GM18499 (cell line): ENCODE data around the gene PPP1R12C.
"Not testable (repeated sequence)": the region's sequence is repeated elsewhere in the genome, so short reads cannot be mapped to it uniquely, and the experiment has no call there.

Source experiments
- ATAC-seq: cut with Tn5 transposase; IDR thresholded peaks from one replicate; pipeline ENCODE4 v1.9.1; 2021; ENCODE audit warnings: moderate number of reproducible peaks; ENCODE audit not compliant: insufficient read depth, unreplicated experiment

Gene PPP1R12C

DNA sequence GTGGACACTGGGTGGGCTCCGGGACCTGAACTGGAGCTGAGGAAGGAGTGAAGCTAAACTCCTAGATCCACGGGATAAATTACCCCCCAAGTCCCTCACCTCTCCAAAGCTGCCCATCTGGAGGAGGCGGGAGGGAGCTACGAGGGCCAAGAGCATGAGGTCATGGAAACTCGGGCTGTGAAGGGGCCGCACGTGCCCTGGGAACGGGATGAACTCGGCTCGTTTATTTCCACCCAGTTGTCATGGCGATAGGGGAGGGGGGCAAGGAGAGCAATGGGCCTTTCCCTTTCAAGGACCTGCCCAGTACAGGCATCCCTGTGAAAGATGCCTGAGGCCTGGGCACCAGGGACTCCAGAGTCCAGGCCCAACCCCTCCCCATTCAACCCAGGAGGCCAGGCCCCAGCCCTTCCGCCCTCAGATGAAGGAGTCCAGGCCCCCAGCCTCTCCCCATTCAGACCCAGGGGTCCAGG, 3.8 kb downstream of the PPP1R12C start:
- ATAC-seq: no peak

DNA sequence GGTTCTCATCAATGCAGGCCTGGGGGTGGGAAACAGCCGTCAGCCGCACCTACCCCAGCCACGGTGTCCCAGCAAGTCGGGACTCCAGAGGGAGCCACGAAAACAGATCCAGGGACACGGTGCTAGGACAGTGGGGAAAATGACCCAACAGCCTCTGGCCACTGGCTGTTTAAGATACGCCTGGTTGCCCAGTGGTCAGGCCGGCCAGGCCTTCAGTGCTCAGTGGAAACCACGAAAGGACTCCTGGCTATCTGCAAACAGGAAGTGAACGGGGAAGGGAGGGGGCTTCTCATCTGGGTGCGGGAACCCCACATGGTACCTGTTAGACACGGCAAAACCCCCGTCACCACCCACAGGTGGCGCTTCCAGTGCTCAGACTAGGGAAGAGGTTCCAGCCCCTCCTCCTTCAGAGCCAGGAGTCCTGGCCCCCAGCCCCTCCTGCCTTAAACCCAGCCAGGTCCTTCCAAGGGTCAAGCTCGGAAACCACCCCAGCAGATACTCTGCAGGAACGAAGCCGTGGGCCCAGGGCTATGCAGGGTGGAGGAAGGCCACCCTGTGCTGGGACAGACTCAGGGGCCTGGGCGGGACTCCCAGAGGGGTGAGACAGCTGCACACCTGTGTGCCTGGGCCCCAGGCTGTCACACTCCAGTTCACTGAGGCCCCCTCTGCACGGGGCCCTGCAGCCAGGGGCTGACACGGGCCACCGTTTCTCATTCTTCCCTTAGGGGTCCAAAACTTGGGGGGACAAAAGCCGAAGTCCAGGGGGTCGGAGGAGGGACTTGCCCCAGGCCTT, 4.5 kb downstream of the PPP1R12C start:
- no peak for ATAC-seq

DNA sequence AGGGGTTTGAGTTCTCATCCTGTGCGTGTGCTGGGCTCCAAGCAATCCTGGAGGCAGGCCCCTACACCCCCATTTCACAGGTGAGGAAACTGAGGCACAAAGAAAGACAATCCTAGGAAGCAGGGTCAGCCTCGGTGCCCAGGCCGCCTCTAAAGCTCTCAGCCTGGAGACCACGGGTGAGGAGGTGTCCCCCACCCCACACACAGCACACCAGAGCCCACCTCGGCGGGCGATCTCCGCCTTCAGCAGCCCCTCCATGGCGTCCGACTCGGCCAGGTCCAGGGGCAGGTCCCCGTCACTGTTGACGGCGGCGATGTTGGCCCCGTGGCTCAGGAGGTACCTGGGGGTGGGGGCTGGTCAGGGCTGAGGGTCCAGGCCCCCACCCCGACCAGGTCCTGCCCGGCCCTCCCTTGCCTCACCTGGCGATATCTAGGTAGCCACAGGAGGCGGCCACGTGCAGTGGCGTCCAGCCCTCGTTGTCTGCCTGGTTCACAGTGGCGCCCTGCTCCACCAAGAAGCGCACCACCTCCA, 5.1 kb downstream of the PPP1R12C start:
- no peak for ATAC-seq

DNA sequence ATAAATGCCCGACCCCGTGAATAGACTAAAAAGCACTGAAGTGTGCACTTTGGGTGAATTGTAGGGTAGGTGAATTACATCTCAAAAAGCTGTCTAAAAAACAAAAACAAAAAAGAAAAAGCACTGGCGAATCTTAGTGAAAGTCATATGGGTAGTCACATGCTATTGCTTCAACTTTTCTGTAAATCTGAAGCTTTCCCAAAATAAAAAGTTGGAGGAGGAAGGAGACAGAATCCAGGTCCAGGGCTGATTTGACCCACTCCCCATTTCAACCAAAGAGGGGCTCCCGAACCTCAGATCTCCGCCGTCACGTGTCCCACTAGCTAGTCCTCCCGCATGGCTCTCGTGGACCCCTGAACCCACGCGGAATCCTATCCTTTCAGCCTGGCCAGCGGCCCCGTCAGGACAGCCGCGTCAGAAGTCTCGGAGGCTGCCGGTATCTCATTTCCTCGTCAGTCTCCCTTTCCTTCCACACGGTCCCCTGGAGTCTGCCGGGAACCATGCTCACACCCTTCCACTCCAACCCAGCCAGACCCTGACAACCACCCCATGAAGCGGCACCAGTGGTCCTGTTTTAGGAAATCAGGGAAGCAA, 6.1 kb downstream of the PPP1R12C start:
- no peak for ATAC-seq

DNA sequence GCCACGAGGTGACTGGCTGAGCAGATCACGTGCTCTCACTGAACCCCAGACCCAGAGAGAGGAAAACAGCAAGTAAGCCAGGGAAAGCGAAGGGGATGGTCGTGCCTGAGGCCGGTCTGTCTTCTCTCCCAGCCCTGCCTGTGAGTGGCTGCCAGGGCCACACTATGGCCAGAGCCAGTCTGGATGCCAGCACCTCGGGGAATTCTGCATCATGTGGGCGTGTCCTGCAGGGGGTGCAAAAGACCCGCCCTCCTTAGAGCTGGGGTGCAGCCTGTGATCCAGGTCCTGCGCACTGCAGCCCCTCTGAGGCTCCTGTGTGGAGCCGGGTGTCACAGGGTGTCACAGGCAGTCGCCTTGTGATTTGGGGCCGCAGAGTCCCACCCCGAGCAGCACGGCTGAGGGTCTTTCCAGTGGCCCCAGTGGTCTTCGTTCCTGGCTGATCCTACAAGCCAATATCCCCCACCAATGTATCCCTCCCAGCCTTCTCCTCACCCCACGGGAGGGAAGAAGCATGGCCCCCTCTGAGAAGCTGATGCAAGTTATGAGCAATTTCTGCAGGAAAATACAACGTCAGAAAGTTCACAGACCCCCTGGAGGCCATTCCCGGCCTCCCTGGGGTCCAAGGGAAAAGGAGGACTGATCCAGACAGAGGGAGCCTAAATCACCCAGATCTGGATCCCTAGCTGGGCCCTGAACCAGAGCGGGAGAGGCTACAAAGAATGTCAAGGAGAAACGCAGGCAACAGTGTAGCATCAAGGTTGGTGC, 7.7 kb downstream of the PPP1R12C start:
- no peak for ATAC-seq

DNA sequence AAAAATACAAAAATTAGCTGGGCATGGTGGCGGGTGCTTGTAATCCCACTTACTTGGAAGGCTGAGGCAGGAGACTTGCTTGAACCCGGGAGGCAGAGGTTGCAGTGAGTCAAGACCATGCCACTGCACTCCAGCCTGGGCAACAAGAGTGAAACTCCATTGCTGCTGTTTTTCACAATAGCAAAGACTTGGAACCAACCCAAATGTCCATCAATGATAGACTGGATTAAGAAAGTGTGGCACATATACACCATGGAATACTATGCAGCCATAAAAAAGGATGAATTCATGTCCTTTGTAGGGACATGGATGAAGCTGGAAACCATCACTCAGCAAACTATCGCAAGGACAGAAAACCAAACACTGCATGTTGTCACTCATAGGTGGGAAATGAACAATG, 10.2 kb downstream of the PPP1R12C start:
- not testable (repeated sequence) for ATAC-seq

DNA sequence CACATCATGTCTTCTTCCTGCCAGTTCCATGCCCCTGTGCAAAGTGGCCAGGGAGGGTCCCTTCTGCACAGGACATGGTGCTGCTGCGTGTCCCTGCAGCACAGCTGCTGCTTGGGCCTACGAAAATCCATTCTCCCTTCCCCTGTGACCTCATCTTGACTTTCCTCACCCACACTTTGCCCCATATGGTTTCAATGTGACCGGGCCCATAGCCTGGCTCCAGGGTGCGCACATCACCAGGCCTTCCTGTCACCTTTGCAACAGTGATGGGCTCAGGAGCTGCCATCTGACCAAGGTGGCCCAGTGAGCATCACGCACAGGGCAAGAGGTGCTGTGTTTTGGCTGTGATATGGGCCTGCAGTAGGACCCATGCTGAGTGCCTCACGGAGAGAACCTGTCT, 10.8 kb downstream of the PPP1R12C start:
- no peak for ATAC-seq

DNA sequence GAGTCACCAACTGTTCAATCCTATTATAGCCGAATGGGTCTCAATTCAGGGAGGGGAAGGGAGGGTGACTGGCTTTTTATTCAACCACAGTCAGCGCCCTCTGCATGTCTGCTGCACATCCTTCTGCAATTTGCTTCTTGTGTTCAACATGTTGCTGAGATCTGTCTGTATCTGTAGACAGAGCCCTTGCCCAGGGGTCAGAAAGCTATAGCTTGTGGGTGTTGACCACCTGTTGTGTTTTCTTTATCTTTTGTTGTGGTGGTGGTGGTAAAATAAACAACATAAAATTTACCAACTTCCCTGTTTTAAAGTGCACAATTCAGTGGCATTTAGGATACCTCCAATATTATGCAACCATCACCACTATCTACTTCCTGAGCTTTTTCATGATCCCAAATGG, 12.2 kb downstream of the PPP1R12C start:
- ATAC-seq: no peak

DNA sequence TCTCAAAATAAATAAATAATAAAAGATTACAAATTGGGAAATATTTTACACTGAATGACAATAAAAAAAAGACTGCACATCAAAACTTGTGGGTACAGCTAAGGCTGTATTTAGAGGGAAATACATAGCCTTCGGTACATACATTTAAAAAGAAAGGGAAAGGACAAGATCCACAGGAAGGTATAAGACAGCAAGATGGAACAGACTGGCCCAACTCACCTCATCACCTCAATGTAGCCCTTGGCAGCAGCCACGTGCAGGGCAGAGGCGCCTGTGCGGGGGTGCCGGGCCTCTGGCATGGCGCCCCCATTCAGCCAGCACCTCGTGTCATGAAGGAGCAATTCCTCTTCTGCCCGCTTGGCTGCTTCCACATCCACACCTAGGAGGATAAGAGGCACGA, 14.2 kb downstream of the PPP1R12C start:
- ATAC-seq: no peak

DNA sequence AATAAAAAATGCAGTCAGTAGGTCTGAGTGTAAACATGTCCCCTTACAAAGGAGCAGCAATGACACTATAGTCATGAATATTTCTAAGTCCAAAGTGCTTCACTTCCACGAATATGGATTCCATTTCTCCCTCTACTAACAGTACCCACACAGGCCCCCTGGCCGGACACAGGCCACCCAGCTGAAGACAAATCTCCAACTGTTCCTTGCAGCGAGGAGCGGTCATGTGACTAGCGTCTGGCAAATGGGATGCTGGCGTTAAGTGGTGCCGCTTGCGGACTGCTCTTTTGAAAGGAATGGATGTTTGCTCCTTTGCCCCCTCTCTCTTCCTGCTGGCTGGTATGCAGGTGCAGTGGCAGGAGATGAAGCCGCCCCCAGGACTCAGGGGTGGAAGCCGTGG, 16.2 kb downstream of the PPP1R12C start:
- no peak for ATAC-seq

DNA sequence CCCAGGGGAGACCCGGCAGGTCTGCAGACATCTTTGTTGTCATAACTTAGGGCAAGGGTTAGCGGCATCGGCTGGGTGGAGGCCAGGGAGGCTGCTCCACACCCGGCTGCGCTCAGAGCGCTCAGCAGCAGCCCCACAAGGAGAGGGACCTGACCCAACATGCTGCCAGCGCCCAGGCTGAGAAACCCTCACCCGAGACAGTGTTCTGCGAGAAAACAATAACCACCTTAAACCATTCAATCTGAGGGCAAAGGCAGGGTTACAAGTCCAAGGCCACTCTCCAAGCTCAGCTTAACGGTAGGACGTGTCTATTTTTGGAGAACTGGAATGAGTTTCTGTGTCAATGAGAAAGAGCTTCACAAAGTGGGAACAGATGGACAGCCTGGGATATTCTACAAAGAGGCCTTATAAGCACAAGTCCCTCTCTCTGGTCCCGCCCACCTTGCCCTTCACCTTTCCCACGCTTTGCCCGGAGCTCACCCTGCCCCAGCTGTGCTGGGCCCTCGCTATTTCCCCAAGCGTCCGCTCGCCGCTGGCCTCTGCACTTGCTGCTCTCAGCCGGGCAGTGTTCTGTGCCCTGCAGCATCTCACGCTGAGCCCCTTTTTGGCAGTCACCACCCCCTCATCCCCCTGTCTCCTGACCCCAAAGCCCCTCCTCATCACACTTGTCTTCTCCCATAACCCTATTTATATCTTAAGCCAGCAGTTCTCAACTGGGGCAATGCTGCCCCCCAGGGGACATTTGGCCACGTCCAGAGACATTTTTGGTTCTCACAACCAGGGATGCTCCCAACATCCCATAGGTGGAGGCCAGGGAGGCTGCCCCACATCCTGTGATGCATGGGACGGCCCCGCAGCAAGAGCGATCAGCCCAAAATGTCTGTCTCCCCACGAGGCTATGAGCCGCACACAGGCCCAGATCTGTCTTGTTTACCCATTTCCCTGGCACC, 17.6 kb downstream of the PPP1R12C start:
- no peak for ATAC-seq

DNA sequence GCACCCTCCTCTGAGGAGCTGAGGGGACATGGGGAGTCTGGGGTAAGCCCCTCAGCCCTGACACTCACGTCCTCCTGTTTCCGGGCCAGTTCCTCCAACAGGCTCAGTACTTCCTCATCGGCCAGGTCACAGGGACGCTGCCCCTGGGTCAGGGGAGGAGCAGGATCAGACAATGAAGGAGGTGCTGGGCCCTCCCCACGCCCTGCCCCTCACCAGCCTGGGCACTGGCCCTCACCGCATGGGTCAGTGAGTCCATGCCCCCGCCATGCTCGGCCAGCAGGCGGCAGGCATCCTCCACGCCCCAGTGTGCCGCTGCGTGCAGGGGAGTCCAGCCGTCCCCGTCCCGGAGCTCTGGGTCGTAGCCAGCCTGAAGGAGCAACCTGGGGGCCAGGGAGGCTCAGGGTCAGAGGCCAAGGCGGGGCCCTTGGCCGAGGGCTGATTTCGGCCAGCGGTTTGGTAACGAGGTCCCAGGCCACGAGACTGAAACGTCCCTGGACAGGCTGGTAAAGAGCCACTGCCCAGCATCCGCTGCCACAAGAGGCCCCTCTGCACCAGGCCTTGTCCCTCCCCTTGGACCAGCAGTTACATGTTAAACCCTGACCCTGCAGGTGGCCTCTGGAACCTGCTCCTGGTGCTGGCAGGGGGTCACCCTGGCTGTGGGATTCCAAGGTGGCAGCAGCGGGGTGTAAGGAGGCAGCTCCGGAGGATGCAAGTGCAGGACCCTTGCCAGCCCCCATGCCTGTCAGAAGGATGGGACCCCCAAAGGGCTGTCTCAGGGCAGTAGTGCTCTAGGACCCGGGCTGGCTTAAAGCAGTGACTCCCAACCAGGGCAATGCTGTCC, 18.5 kb downstream of the PPP1R12C start:
- ATAC-seq: no peak

DNA sequence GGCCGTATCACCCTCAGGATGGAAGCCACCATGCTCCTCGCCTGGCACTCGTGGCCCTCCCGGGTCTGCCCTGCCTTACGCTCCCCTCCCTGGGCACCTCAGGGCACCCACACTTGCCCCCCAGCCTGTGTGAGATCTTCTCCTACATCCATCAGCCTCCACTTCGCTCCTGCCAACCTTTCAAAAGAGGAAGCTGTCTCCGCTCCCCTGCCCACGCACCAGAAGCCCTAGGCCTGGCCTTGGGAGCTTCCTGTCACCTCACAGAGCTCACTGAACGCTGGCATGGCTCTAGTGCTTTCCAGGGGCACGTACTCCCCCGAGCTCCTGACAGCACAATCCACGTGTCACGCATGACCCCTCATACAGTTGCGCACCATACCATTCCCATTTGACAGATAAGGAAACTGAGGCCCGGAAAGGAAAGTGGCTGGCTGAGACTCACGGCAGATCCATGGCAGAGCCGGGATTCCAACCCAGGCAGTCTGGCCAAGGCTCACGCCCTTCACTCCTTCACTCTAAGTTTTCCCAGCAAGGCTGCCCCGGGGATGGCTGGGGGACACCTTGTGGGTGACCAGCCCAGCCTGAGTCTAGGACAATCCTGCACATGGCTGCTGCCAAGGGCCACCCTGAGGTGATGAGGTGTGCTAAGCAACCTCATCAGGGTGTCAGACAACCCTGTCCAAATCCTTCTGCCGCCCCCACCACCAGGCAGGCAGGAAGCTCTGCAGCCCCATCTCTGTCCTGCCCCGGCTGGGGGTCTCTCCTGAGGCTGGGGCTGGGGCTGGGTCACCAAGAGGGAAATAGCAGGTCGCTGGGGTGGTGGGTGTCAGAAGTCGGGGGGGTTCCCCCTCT, 19.3 kb downstream of the PPP1R12C start:
- ATAC-seq: no peak

DNA sequence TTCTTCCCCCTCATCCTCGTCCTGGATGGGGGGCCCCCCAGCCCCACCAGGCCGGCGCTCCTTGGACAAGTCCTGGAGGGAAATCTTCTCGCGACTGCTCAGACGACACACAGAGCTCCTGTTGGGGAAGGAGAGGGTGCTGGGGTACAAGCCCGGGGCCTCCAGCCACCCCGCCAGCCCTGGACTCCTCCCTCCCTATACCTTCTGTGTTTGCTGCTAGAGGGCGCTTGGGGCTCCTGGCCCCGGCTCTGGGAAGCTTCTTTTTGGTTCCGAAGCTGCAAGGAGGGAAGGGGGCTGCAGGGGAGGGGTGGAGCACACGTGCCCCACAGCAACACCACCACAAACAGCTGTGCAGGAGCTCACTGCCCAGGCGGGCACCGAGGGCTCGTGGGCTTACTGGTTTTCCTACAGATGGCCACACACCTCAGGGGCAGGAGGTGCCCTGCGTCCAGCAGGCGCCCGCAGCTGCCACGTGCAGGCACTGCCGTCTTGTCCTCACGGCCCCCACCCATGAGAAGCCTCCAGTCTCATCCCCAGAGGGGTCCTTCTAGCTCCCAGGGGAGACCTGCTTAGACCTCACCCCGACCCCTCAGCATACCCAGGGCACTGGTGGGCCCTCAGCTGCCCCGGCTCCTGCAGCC, 21.3 kb downstream of the PPP1R12C start:
- no peak for ATAC-seq

DNA sequence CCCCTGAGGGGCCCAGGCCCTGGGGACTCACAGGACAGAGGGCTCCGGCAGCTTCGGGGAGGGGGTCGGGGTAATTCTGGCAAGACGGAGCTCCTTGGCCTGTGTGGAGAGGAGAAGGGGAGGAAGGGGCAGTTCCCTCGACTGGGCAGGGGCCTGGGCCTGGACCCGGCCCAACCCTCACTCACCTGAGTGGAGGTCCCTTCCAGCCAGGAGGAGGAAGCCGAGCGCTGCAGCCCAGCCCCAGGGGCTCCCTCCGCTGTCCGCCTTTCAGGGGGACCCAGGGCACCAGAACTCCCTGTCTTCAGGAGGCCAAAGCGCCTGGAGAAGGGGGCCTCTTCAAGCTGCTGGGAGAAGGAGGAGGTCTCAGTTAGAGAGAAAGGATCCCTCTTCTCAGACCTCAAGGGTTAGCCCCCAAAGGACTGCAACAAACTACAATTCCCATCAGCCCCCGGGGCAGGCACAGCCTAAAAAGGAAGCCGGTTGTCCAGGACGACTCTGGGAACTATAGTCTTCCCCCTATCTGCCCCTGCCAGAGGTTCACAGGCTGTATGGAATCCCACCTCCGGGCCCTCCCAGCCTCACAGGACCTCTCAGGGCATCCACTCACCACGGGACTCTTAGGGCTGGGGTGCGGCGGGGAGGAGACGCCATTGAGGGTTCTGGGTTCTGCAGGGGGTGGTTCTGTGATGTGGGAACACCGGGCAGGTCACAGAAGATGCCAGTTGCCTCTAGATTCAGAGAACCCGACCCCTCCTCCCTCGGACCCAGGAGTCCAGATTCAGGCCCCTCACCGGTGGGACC, 22.0 kb downstream of the PPP1R12C start:
- no peak for ATAC-seq

DNA sequence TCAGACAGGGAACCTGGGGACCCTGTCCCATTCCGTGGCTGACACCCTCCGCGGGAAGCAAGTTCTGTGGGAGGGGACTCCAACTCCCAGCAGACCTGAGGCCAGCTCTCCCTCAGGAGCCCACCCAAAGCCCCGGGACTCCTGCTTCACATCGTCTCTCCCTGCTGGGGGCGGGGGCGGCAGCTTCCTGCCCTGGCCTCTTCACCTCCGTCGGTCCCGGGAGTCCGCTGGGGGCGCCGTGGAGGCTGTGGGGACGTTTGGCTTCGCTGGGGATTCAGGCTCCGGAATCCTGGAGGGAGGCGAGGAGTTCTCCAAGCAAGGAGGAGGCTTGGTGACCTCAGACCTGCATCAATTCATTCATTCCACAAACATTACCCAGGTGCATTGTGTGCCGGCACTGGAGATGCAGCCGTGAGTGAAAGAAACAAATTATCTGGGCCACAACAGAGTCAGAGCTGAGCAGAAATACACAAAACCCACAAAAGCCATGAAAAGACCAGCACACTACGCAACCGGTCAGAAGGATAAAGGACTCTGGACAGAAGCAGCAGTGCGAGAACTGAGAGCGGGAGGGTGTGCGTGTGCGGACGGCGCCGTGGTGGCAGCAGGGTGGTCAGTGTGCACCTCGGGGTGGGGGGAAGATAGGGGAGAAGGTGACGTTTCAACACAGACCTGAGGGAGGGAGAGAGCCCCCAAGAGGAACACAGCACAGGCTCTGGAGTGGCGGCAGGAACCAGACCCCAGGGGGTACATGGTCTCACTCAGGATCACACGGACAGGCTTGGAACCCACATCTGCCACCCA, 22.8 kb downstream of the PPP1R12C start:
- no peak for ATAC-seq
